ENCODE data around the gene GMFB. TPM values are rescaled to one million over a fixed set of nuclear protein-coding genes. Genes with fewer than 3 reads are reported as not detected.

GMFB gene
- total RNA-seq (2014; rRNA removed; shearing (Covaris generic)) (110 and 286 TPM in 2 replicates), polyA plus RNA-seq (2016; fragmentation: Nextera tagmentation; extraction: Ambion mirVana) (74.9 and 76.8 TPM in 2 replicates)

DNA sequence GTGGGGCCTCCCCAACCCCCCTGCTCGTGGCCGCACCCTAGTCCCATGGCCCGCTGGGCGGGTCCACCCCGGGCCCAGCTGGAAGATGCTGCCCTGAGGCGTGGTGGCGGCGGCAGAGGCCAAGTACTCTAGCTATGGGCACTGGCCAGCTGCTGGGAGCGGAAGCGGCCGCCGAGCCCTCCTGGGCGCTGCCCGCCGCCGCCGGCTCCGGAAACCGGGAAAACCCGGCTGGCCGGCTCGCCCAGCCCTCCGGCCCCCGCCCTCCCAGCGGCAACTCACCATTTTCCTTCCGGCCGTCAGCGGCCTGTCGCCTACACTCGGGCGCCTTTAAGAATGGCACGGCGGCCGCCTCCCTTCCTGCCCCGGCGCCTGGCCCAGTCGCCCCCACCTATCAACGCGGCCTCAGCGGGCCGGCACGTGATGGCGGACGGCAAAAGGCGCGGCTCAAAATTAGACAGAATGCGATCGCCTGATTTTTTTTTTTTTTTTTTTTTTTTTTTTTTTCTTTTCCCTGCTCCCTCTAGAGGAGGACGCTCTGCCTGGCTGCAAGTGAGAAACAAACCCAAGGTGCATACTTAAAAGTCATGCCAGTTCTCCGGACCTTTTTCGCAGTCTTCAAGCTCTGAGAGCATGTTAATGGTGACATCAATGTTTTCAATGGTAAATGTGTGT is at the start of gene GMFB:
Gene GMFB (minus strand): TSS at position 335 of the 672 bp plus-strand sequence. CDS start 53 bp downstream, at position 282.
- Histone ChIP-seq H4K20me1 (ENCODE audit: insufficient read depth) (0 out of 2 replicates have a peak, but pooled peaks cover 4% of the 10 kb centered on the region), H3K9me2 (ENCODE audit: insufficient read depth) (no peaks in the 10 kb centered on the region), H3K4me1 (ENCODE audit: insufficient read depth) (peaks cover 27% of the 10 kb centered on the region), H3K27me3 (replicated peaks; ENCODE audit: insufficient read depth) (no peaks in the 10 kb centered on the region), H3K4me3 (peak within 1 kb of the TSS; percentile 88), H3K9me3 (ENCODE audit: low read depth) (no peaks in the 10 kb centered on the region), H3K4me2 (ENCODE audit: unreplicated experiment) (peak within 1 kb of the TSS; percentile 96), H3K36me3 (ENCODE audit: low read depth) (no peaks in the 10 kb centered on the region; the same call in 1 of the 2 replicates), H2AFZ (peak within 1 kb of the TSS; percentile 99), H3K9ac (peak within 1 kb of the TSS; percentile 91), H3K79me2 (ENCODE audit: insufficient read depth) (peaks cover 46% of the 10 kb centered on the region), H3K27ac (peak within 1 kb of the TSS; percentile 90), H3F3A (ENCODE audit: insufficient read depth) (peaks cover 21% of the 10 kb centered on the region)
- in situ Hi-C loops (cut with MboI), result no loop called here
- DNase-seq, result peak; percentile 97
- no peak for TF ChIP-seq EZH2 (IDR thresholded peaks at IDR 0.05; ENCODE audit: insufficient read depth, poor library complexity, severe bottlenecking)
- no peak for TF ChIP-seq EZH2phosphoT487 (IDR thresholded peaks at IDR 0.05; ENCODE audit: insufficient read depth, low read depth)
- WGBS, 2 experiments (ENCODE audit: low coverage in 1 of 2, low lambda C conversion rate in 2 of 2, missing lambda C conversion rate in 2 of 2), result 1% methylated on average over 35 to 46 of the region's 51 CpGs

DNA sequence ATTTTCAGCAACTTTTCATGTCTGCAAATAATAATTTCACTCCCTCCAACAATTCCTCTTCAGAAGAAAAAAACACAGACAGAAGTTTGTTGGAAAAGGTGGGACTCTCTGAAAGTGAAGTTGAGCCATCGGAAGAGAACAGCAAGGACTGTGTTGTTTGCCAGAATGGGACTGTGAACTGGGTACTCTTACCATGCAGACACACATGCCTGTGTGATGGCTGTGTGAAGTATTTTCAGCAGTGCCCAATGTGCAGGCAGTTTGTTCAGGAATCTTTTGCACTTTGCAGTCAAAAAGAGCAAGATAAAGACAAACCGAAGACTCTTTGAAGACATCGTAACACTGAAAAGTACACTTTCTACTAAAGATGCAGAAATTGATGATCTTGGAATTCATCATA is 49.3 kb upstream of the GMFB start:
- H3K4me3 ChIP-seq, result no peak overlapping the region
- H3K36me3 ChIP-seq (ENCODE audit: low read depth), result peaks cover 16% of the 10 kb centered on the region
- no peaks in the 10 kb centered on the region for H3K9me3 ChIP-seq (ENCODE audit: low read depth)
- H3K4me2 ChIP-seq (ENCODE audit: unreplicated experiment), result no peak overlapping the region
- no peaks in the 10 kb centered on the region for H4K20me1 ChIP-seq (ENCODE audit: insufficient read depth)
- no peak overlapping the region for H2AFZ ChIP-seq
- no peaks in the 10 kb centered on the region for H3K27me3 ChIP-seq (replicated peaks; ENCODE audit: insufficient read depth)
- no peaks in the 10 kb centered on the region for H3F3A ChIP-seq (ENCODE audit: insufficient read depth)
- H3K4me1 ChIP-seq (ENCODE audit: insufficient read depth), result no peaks in the 10 kb centered on the region
- no peak overlapping the region for H3K9ac ChIP-seq
- no peak for DNase-seq
- 97 to 100% methylated on average over 3 of the region's 3 CpGs for WGBS, 2 experiments (ENCODE audit: low coverage in 1 of 2, low lambda C conversion rate in 2 of 2, missing lambda C conversion rate in 2 of 2)
- TF ChIP-seq EZH2 (IDR thresholded peaks at IDR 0.05; ENCODE audit: insufficient read depth, poor library complexity, severe bottlenecking) (no peak), EZH2phosphoT487 (IDR thresholded peaks at IDR 0.05; ENCODE audit: insufficient read depth, low read depth) (no peak)
- in situ Hi-C loops (cut with MboI), result no loop called here
- H3K9me2 ChIP-seq (ENCODE audit: insufficient read depth), result no peaks in the 10 kb centered on the region
- H3K79me2 ChIP-seq (ENCODE audit: insufficient read depth), result no peaks in the 10 kb centered on the region
- H3K27ac ChIP-seq, result no peak overlapping the region

DNA sequence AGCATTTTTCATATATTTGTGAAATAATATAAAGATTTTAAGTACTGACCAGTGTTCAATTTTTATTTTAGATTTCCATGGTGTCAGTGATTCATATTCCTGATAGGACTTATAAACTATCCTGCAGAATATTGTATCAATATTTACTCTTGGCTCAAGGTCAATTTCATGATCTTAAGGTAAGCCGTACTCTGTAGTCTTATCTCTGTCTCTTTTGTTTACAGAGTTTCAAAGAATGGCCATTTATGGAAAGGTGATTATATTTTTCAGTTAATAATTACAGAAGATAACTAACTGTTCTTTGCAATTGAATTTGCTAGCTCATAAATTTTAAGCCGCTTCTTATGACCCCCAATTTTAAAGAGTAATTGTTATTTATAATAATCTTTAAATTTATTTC is 48.9 kb upstream of the GMFB start:
- H3K27ac ChIP-seq, result no peak overlapping the region
- no peaks in the 10 kb centered on the region for H3K79me2 ChIP-seq (ENCODE audit: insufficient read depth)
- H3K9me2 ChIP-seq (ENCODE audit: insufficient read depth), result no peaks in the 10 kb centered on the region
- no peaks in the 10 kb centered on the region for H3F3A ChIP-seq (ENCODE audit: insufficient read depth)
- H2AFZ ChIP-seq, result no peak overlapping the region
- no peak for DNase-seq
- no peak overlapping the region for H3K4me3 ChIP-seq
- in situ Hi-C loops (cut with MboI), result no loop called here
- WGBS, 2 experiments (ENCODE audit: low coverage in 1 of 2, low lambda C conversion rate in 2 of 2, missing lambda C conversion rate in 2 of 2), result 99% methylated on average over 2 of the region's 2 CpGs
- TF ChIP-seq EZH2 (IDR thresholded peaks at IDR 0.05; ENCODE audit: insufficient read depth, poor library complexity, severe bottlenecking), result no peak
- TF ChIP-seq EZH2phosphoT487 (IDR thresholded peaks at IDR 0.05; ENCODE audit: insufficient read depth, low read depth), result no peak
- H3K9ac ChIP-seq, result no peak overlapping the region
- H4K20me1 ChIP-seq (ENCODE audit: insufficient read depth), result no peaks in the 10 kb centered on the region
- H3K4me2 ChIP-seq (ENCODE audit: unreplicated experiment), result no peak overlapping the region
- H3K36me3 ChIP-seq (ENCODE audit: low read depth), result peaks cover 16% of the 10 kb centered on the region
- no peaks in the 10 kb centered on the region for H3K9me3 ChIP-seq (ENCODE audit: low read depth)
- no peaks in the 10 kb centered on the region for H3K4me1 ChIP-seq (ENCODE audit: insufficient read depth)
- H3K27me3 ChIP-seq (replicated peaks; ENCODE audit: insufficient read depth), result no peaks in the 10 kb centered on the region

- no peak for DNase-seq
- Histone ChIP-seq H2AFZ (no peak overlapping the region), H4K20me1 (ENCODE audit: insufficient read depth) (no peaks in the 10 kb centered on the region), H3K4me1 (ENCODE audit: insufficient read depth) (no peaks in the 10 kb centered on the region), H3K9me2 (ENCODE audit: insufficient read depth) (no peaks in the 10 kb centered on the region), H3K27me3 (replicated peaks; ENCODE audit: insufficient read depth) (no peaks in the 10 kb centered on the region), H3K9me3 (ENCODE audit: low read depth) (no peaks in the 10 kb centered on the region), H3K27ac (no peak overlapping the region), H3K79me2 (ENCODE audit: insufficient read depth) (no peaks in the 10 kb centered on the region), H3K4me3 (no peak overlapping the region), H3K9ac (no peak overlapping the region), H3F3A (ENCODE audit: insufficient read depth) (no peaks in the 10 kb centered on the region), H3K36me3 (ENCODE audit: low read depth) (peaks cover 16% of the 10 kb centered on the region), H3K4me2 (ENCODE audit: unreplicated experiment) (no peak overlapping the region)
- TF ChIP-seq EZH2phosphoT487 (IDR thresholded peaks at IDR 0.05; ENCODE audit: insufficient read depth, low read depth), result no peak
- TF ChIP-seq EZH2 (IDR thresholded peaks at IDR 0.05; ENCODE audit: insufficient read depth, poor library complexity, severe bottlenecking), result no peak
- WGBS, 2 experiments (ENCODE audit: low coverage in 1 of 2, low lambda C conversion rate in 2 of 2, missing lambda C conversion rate in 2 of 2), result 17 to 22% methylated on average over 2 of the region's 2 CpGs
- in situ Hi-C loops (cut with MboI), result no loop called here
Measured at GRCh38 chr14:54535646-54536045, 46.9 kb upstream of the GMFB start.
